ENCODE data around the gene CCN5. TPM values are rescaled to one million over a fixed set of nuclear protein-coding genes. Genes with fewer than 3 reads are reported as not detected.
A peak's percentile ranks its signal among the peaks of the same experiment; 100 is the strongest.
"Not testable (repeated sequence)": the region's sequence is repeated elsewhere in the genome, so short reads cannot be mapped to it uniquely, and the experiment has no call there.

Gene CCN5
- polyA plus RNA-seq, 1 experiment: 2.0 TPM

GRCh38 chr20:44695295-44695673 is 19.9 kb upstream of the CCN5 start:
- DNase-seq (ENCODE audit: low read depth): no peak
- Histone ChIP-seq H3K36me3 (ENCODE audit: control insufficient read depth, insufficient read depth, low read length) (no peaks in the 10 kb centered on the region), H3K27me3 (ENCODE audit: control insufficient read depth, insufficient read depth, low read length) (no peaks in the 10 kb centered on the region), H3K4me3 (ENCODE audit: low read depth, low read length) (no peak overlapping the region)
- POLR2A ChIA-PET: no interaction called here
- no peak for TF ChIP-seq CTCF (IDR thresholded peaks at IDR 0.05; ENCODE audit: insufficient read depth, low read depth, low read length)
- CTCF ChIA-PET: interaction anchor here (9.6 kb wide), 1 partner anchor 37 kb away, joined by 104 read pairs; no protein-coding TSS in a partner anchor

DNA sequence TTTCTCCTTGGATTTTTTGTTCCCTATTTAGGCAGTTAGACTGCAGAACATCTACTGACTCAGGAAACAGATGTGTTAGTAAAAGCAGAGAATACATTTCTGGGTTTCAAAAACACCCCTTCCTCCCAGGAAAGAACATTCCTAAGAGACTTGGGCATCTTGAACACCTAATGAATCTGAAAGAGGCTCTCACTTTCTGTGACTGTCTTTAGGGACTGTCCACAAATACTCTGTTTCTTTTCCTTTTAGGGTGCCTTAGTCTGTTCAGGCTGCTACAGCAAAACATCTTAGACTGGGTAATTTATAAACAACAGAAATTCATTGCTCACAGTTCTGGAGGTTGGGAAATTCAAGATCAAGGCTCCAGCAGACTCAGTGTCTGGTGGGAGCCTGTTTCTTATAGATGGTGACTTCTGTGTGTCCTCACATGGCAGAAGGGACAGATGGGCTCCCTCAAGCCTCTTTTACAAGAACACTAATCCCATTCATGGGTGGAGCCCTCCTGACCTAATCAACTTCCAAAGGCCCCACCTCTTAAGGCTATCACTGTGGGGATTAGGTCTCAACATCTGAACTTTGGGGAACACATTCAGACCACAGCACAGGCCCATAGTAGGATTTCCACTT is 19.4 kb upstream of the CCN5 start:
- ChIA-PET POLR2A (no interaction called here), CTCF (interaction anchor here (1.1 to 9.6 kb wide), 2 partner anchors 12 to 36 kb away, joined by 3 to 104 read pairs; no protein-coding TSS in a partner anchor)
- no peak for TF ChIP-seq CTCF (IDR thresholded peaks at IDR 0.05; ENCODE audit: insufficient read depth, low read depth, low read length)
- Histone ChIP-seq H3K4me3 (ENCODE audit: low read depth, low read length) (no peak overlapping the region), H3K27me3 (ENCODE audit: control insufficient read depth, insufficient read depth, low read length) (no peaks in the 10 kb centered on the region), H3K36me3 (ENCODE audit: control insufficient read depth, insufficient read depth, low read length) (no peaks in the 10 kb centered on the region)
- peak; percentile 90 for DNase-seq (ENCODE audit: low read depth)

GRCh38 chr20:44696315-44696714 is 18.9 kb upstream of the CCN5 start:
- Histone ChIP-seq H3K27me3 (ENCODE audit: control insufficient read depth, insufficient read depth, low read length) (no peaks in the 10 kb centered on the region), H3K4me3 (ENCODE audit: low read depth, low read length) (no peak overlapping the region), H3K36me3 (ENCODE audit: control insufficient read depth, insufficient read depth, low read length) (no peaks in the 10 kb centered on the region)
- no peak for DNase-seq (ENCODE audit: low read depth)
- POLR2A ChIA-PET: no interaction called here
- CTCF ChIA-PET: interaction anchor here (0.6 to 9.6 kb wide), 4 partner anchors 10 to 36 kb away, joined by 3 to 104 read pairs (median 4); no protein-coding TSS in a partner anchor
- 0 out of 2 replicates have a peak, but pooled peaks have one; percentile 4 for TF ChIP-seq CTCF (IDR thresholded peaks at IDR 0.05; ENCODE audit: insufficient read depth, low read depth, low read length)

GRCh38 chr20:44697041-44697440 is 18.1 kb upstream of the CCN5 start:
- H3K36me3 ChIP-seq (ENCODE audit: control insufficient read depth, insufficient read depth, low read length); POLR2A ChIA-PET; H3K4me3 ChIP-seq (ENCODE audit: low read depth, low read length); DNase-seq (ENCODE audit: low read depth); H3K27me3 ChIP-seq (ENCODE audit: control insufficient read depth, insufficient read depth, low read length): not testable (repeated sequence)
- CTCF ChIA-PET: interaction anchor here (0.6 to 9.6 kb wide), 4 partner anchors 9 to 35 kb away, joined by 3 to 104 read pairs (median 4); no protein-coding TSS in a partner anchor

DNA sequence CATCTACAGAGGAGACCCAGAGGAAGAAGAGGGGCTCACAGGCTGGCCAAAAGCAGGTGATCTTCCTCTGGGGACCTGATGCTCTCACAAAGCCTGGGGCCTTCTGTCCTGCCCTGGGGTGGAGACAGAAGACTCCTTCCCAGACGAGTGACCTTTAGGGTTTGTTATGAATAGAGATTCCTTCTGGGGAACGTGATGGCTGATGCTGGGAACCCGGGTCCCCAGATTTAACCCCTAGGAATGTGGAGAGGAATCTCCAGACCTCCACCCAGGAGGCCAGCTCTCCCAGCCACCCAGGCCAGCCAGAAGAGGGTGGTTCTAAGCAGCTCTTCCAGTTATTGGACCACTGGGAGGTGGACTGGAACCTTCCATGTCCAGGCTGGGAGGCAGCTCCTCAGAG is 16.8 kb upstream of the CCN5 start:
- H3K4me3 ChIP-seq (ENCODE audit: low read depth, low read length): no peak overlapping the region
- CTCF ChIA-PET: interaction anchor here (0.7 to 1.1 kb wide), 3 partner anchors 9 to 35 kb away, joined by 3 to 6 read pairs (median 4); no protein-coding TSS in a partner anchor
- POLR2A ChIA-PET: no interaction called here
- no peak for TF ChIP-seq CTCF (IDR thresholded peaks at IDR 0.05; ENCODE audit: insufficient read depth, low read depth, low read length)
- no peaks in the 10 kb centered on the region for H3K27me3 ChIP-seq (ENCODE audit: control insufficient read depth, insufficient read depth, low read length)
- H3K36me3 ChIP-seq (ENCODE audit: control insufficient read depth, insufficient read depth, low read length): no peaks in the 10 kb centered on the region
- no peak for DNase-seq (ENCODE audit: low read depth)
